Vagina (tissue), 2 donors: ENCODE results near the gene BSG. TPM values are rescaled to one million over a fixed set of nuclear protein-coding genes. Genes with fewer than 3 reads are reported as not detected.
"Not testable (repeated sequence)": the region's sequence is repeated elsewhere in the genome, so short reads cannot be mapped to it uniquely, and the experiment has no call there.

ENCODE experiments used
- DNase-seq, 2 donors: peaks; one replicate each; pipeline ENCODE4 v3.0.0-alpha.2; 2017; ENCODE audit errors: extremely low spot score in 2 of 2
- H3K27ac ChIP-seq: fragments of 200-600 bp; sonication (generic); one replicate; pipeline ENCODE4 v1.5.1; 2019
- H3K27me3 ChIP-seq: fragments of 200-600 bp; sonication (generic); one replicate; pipeline ENCODE4 v1.5.1; 2019
- H3K36me3 ChIP-seq, 2 donors: fragments of 200-600 bp; sonication (generic); one replicate each; pipeline ENCODE4 v1.5.1; 2017 to 2019
- H3K4me1 ChIP-seq: fragments of 200-600 bp; sonication (generic); one replicate; pipeline ENCODE4 v1.5.1; 2019
- H3K4me3 ChIP-seq, 2 donors: fragments of 200-600 bp; sonication (generic); 1 replicate in 1 of 2; 2 replicates in 1 of 2; pipeline ENCODE4 v1.5.1; 2016 to 2019
- H3K9me3 ChIP-seq: fragments of 200-600 bp; sonication (generic); one replicate; pipeline ENCODE4 v1.5.1; 2019
- POLR2A ChIP-seq, 2 donors: fragments of 450-650 bp; IDR thresholded peaks; one replicate each; pipeline ENCODE4 v1.6.1; 2017; ENCODE audit warnings: antibody characterized with exemption in 2 of 2, mild to moderate bottlenecking in 2 of 2, moderate library complexity in 2 of 2
- POLR2AphosphoS5 ChIP-seq, 2 donors: sonication (generic); formaldehyde crosslinking; IDR thresholded peaks; one replicate each; pipeline ENCODE4 v1.9.0; 2017; ENCODE audit warnings: antibody characterized with exemption in 2 of 2, mild to moderate bottlenecking in 2 of 2, low read depth in 1 of 2; ENCODE audit not compliant: insufficient read depth in 1 of 2
- intact Hi-C: fragments of 100-400 bp; cut with DNase I; formaldehyde crosslinking; loops from one replicate; pipeline ENCODE4 v1.15.1; 2023
- total RNA-seq: library from RNA; depleted of rRNA; stranded (reverse); fragments of >200 nt; gene quantifications from one replicate; pipeline ENCODE4 v1.2.3, GENCODE V29; 2016
- TF ChIP-seq, protein P1 (sequence below), 3 experiments: fragments of 450-650 bp in 2 of 3; fragments of 200-600 bp in 1 of 3; sonication (generic) in 1 of 3; IDR thresholded peaks; one replicate each; pipeline ENCODE4 v1.5.1; 2017 to 2019; ENCODE audit warnings: antibody characterized with exemption in 3 of 3, mild to moderate bottlenecking in 2 of 3, moderate library complexity in 2 of 3

Gene BSG
- total RNA-seq, 1 donor from 2014 or later, result 231 TPM

DNA sequence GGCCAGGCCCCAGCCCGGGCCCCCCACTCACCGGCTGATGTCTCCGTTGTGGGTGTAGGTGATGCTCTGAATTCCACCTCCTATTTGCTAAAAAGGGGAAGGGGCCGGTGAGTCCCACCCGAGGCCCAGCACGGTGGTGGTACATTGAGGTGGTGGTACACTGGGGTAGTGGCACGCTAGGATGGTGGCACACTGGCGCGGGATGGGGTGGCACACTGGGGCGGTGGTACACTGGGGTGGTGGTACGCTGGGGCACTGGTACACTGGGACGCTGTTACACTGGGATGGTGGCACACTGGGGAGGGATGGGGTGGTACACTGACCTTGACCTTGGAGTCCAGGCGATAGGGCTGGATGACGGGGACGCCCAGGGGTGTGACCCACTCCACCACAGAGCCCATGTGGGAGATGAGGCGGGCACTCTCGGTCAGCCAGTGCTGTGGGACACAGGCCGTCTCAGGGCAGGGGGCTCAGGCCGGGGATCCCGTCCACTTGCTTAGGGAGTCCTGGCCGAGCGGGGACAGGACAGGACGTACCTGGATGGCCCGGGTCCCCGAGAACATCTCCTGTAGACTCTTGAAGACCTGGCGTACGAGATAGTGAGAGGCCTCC is 46.4 kb downstream of the BSG start:
- intact Hi-C loops, result no loop called here
- no peaks in the 10 kb centered on the region for H3K4me1 ChIP-seq
- H3K9me3 ChIP-seq, result no peaks in the 10 kb centered on the region
- H3K4me3 ChIP-seq, result no peak overlapping the region
- TF ChIP-seq POLR2A (IDR thresholded peaks at IDR 0.05), result no peak
- no peaks in the 10 kb centered on the region for H3K27me3 ChIP-seq
- H3K36me3 ChIP-seq, result peaks cover 0 to 54% of the 10 kb centered on the region in 2 donors
- no peak for DNase-seq
- no peak overlapping the region for H3K27ac ChIP-seq

DNA sequence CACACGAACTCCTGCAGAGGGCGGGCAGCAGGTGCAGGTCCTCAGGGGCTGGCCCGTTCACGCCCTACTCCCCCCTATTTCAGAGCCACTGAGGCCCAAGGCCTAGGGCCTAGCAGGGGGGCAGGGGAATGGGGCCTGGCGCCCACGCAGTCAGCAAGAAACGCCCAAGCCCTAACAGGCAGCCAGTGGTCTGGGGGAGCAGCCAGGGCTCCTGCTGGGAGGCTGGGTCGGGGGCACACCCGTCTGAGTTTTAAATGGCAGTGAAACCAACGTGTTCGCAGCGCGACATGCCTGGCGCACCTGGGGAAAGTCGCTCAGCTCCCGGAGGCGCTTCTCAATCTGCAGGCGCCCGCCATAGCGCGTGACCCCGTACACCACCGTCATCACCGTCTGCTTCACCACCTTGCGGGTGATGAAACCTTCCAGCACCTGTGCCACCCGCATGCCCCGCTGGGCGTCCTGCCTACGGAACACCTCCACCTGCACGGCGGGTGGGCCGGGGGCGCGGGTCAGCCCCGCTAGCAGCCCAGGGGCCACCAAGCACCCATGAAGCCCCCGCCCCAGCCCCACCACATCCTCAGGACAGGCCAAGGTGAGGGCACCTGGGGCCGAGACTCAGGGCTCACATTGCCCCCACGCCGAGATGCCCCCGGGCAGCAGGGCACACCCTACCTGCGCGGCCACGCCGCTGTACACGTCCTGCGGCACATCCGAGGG is 47.0 kb downstream of the BSG start:
- Histone ChIP-seq H3K27me3 (no peaks in the 10 kb centered on the region), H3K27ac (no peak overlapping the region), H3K36me3 (peaks cover 0 to 54% of the 10 kb centered on the region in 2 donors), H3K9me3 (no peaks in the 10 kb centered on the region), H3K4me3 (no peak overlapping the region), H3K4me1 (no peaks in the 10 kb centered on the region)
- TF ChIP-seq POLR2AphosphoS5 (IDR thresholded peaks at IDR 0.05; ENCODE audit: insufficient read depth in 1 of 2, low read depth in 1 of 2) (no peak), POLR2A (IDR thresholded peaks at IDR 0.05) (no peak)
- TF ChIP-seq, protein P1, sequence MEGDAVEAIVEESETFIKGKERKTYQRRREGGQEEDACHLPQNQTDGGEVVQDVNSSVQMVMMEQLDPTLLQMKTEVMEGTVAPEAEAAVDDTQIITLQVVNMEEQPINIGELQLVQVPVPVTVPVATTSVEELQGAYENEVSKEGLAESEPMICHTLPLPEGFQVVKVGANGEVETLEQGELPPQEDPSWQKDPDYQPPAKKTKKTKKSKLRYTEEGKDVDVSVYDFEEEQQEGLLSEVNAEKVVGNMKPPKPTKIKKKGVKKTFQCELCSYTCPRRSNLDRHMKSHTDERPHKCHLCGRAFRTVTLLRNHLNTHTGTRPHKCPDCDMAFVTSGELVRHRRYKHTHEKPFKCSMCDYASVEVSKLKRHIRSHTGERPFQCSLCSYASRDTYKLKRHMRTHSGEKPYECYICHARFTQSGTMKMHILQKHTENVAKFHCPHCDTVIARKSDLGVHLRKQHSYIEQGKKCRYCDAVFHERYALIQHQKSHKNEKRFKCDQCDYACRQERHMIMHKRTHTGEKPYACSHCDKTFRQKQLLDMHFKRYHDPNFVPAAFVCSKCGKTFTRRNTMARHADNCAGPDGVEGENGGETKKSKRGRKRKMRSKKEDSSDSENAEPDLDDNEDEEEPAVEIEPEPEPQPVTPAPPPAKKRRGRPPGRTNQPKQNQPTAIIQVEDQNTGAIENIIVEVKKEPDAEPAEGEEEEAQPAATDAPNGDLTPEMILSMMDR (IDR thresholded peaks at IDR 0.05), result no peak
- intact Hi-C loops, result no loop called here
- no peak for DNase-seq

DNA sequence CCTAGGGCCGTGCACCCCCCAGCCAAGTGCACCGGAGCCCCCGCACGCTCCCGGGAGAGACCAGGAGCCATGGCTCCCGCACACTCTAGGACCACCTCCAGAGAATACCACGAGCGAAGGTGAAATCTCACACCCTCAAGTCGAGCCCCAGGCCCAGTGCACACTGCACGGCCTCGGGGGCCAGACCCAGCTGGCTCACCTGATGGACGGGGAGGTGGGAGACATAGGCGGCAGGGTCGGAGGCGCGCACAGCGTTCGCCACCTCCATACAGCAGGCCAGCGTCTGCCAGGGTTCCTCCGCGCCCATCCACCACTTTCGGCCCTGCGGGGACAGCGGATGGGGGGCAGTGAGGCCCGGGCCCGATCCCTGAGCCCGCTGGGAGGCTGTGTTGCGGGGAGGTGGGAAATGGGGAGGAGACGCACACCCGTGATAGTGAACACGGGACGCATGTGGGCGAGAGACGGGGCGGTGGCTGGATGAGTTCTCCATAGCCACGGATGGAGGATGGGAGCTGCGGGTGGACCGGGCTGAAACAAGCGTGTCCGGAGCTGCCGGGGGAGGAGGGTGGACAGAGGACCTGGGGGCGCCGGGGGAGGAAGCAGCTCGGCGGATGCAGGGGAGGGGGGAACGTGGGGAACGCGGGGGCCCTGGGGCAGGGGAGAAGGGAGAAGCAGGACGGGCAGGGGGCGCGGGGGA is 47.9 kb downstream of the BSG start:
- Histone ChIP-seq H3K4me1 (no peaks in the 10 kb centered on the region), H3K27me3 (no peaks in the 10 kb centered on the region), H3K36me3 (peaks cover 0 to 54% of the 10 kb centered on the region in 2 donors)

DNA sequence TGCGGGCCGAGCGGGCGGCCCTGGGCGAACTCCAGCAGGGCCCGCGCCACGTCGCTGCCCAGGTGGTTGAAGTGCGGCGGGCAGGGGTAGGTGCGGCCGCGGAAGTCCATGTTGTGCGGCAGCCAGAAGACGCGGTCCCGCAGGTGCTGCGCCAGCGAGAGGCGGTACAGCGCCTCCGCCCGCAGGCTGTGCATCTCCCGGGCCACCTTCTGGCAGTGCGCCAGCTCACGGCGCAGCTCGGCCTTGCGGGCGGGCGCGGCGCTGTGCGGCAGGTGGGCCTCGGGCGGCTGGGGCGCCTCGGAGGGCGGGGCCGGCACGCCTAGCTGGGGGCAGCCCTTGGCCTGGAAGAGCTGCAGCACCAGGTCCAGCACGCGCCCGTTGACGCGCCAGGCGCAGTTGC is 48.8 kb downstream of the BSG start:
- intact Hi-C loops, H3K9me3 ChIP-seq, H3K4me3 ChIP-seq, H3K4me1 ChIP-seq, H3K27me3 ChIP-seq, DNase-seq, H3K27ac ChIP-seq: not testable (repeated sequence)
- peaks cover 0 to 54% of the 10 kb centered on the region in 2 donors for H3K36me3 ChIP-seq

More for the DNA sequence above, 47.9 kb downstream of the BSG start:
- Histone ChIP-seq H3K9me3 (no peaks in the 10 kb centered on the region), H3K27ac (no peak overlapping the region), H3K4me3 (no peak overlapping the region)
- intact Hi-C loops, result no loop called here
- no peak for DNase-seq
- TF ChIP-seq, protein P1 (IDR thresholded peaks at IDR 0.05), result no peak
- TF ChIP-seq POLR2A (IDR thresholded peaks at IDR 0.05) (no peak), POLR2AphosphoS5 (IDR thresholded peaks at IDR 0.05; ENCODE audit: insufficient read depth in 1 of 2, low read depth in 1 of 2) (no peak)

DNA sequence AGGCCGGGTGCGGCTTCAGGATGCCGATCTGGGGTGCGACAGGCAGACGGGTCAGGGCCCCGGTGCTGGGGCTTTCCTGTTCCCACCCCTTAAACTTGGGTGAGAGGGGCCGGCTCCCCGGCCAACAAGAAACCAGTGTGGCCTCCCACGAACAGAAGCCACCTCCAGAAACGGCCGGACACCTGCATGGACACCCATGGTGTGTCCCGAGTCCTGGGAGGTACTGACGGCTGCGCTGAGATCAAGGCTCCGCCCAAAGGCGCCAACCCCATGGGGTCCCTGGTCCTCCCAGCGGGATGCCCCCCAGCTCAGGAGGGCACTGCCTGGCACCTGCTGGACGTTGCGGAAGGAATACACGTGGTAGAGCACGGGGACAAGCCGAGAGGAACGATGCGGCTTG is 49.4 kb downstream of the BSG start:
- Histone ChIP-seq H3K36me3 (peaks cover 0 to 54% of the 10 kb centered on the region in 2 donors), H3K4me3 (no peak overlapping the region), H3K4me1 (no peaks in the 10 kb centered on the region), H3K9me3 (no peaks in the 10 kb centered on the region), H3K27ac (no peak overlapping the region), H3K27me3 (no peaks in the 10 kb centered on the region)
- TF ChIP-seq, protein P1 (IDR thresholded peaks at IDR 0.05), result no peak
- no peak for TF ChIP-seq POLR2AphosphoS5 (IDR thresholded peaks at IDR 0.05; ENCODE audit: insufficient read depth in 1 of 2, low read depth in 1 of 2)
- no peak for TF ChIP-seq POLR2A (IDR thresholded peaks at IDR 0.05)
- intact Hi-C loops, result no loop called here
- no peak for DNase-seq

DNA sequence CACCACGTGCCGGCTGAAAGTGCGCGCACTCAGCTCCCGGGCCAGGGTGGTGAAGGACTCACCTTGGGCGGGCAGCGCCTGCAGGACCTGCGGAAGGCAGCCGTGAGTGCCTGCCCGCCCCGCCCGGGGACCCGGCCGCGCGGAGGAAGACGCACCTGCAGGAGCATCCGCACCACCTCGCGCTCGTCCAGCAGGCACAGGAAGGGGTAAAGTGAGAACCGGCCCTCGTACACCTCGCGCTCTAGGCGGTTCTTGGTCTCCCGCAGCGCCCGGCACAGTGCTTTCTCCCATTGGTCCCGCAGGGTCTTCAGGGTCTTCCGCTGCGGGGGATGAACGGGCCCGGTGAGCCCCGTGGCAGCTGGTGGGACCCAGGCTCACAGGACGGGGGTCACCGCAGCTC is 50.3 kb downstream of the BSG start:
- DNase-seq, result no peak
- H3K36me3 ChIP-seq, result peaks cover 0 to 49% of the 10 kb centered on the region in 2 donors
- H3K4me1 ChIP-seq, result no peaks in the 10 kb centered on the region
- H3K27ac ChIP-seq, result no peak overlapping the region
- intact Hi-C loops, result no loop called here
- H3K4me3 ChIP-seq, result no peak overlapping the region
- H3K9me3 ChIP-seq, result no peaks in the 10 kb centered on the region
- no peaks in the 10 kb centered on the region for H3K27me3 ChIP-seq
- no peak for TF ChIP-seq POLR2AphosphoS5 (IDR thresholded peaks at IDR 0.05; ENCODE audit: insufficient read depth in 1 of 2, low read depth in 1 of 2)
- TF ChIP-seq, protein P1 (IDR thresholded peaks at IDR 0.05), result no peak
- no peak for TF ChIP-seq POLR2A (IDR thresholded peaks at IDR 0.05)
